Lower leg skin (tissue), 4 donors: ENCODE data around the gene HAVCR2. TPM values are rescaled to one million over a fixed set of nuclear protein-coding genes. Genes with fewer than 3 reads are reported as not detected.

Experiments used
- DNase-seq, 2 donors: peaks; one replicate each; pipeline ENCODE4 v3.0.0-alpha.2; 2019; ENCODE audit warnings: low spot score in 2 of 2
- H3K4me3 ChIP-seq: fragments of 200-600 bp; sonication (generic); 2 replicates; pipeline ENCODE4 v1.5.1; 2017; ENCODE audit warnings: mild to moderate bottlenecking, low read depth; ENCODE audit not compliant: poor library complexity, severe bottlenecking
- POLR2A ChIP-seq, 2 donors: fragments of 450-650 bp; IDR thresholded peaks; one replicate each; pipeline ENCODE4 v1.6.1; 2016 to 2017; ENCODE audit warnings: antibody characterized with exemption in 2 of 2, mild to moderate bottlenecking in 1 of 2, moderate library complexity in 1 of 2
- WGBS, 2 donors: methylation state at CpG; one replicate each; pipeline ENCODE4 v1.1.5; 2018; 5-methylcytosine and 5-hydroxymethylcytosine counted together
- intact Hi-C: fragments of 100-400 bp; cut with DNase I; formaldehyde crosslinking; loops from one replicate; pipeline ENCODE4 v1.15.0; 2023; ENCODE audit warnings: low total_unique reads
- total RNA-seq, 4 donors: library from RNA; depleted of rRNA; stranded (reverse); fragments of >200 nt; gene quantifications; one replicate each; pipeline ENCODE4 v1.1.0, GENCODE V29; 2016
- TF ChIP-seq, protein P1 (sequence below), 3 donors: fragments of 450-650 bp; IDR thresholded peaks; one replicate each; pipeline ENCODE4 v1.5.1; 2016; ENCODE audit warnings: antibody characterized with exemption in 3 of 3, mild to moderate bottlenecking in 3 of 3, moderate library complexity in 2 of 3

HAVCR2 gene
- 1 to 10 TPM; 4.4 to 8.1 (median 6.0) TPM for total RNA-seq

DNA sequence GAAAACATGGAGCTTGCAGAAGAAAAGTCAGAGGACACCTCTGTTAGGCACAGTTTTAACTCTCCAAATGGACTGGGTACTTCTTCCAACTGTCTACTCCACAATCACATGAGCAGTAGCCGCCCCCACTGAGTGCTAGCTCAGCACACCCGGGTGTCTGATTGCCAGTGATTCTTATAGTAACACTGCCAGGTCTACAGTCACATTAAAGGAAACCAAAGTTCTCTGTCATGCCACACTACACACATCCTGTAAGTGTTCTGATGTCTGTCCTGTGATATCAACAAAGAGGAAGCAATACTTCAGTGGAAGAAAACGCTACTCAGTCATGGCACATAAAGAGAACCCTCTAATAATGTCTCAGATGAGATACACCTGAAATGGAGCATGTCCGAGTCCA is at the start of gene HAVCR2:
TSS of gene HAVCR2 (minus strand) at position 69 of the 400 bp plus-strand sequence. CDS start at position 8, 61 bp downstream.
- intact Hi-C loops = no loop called here
- WGBS, 2 donors = 60 to 72% methylated on average over 4 of the region's 4 CpGs
- TF ChIP-seq, protein P1, sequence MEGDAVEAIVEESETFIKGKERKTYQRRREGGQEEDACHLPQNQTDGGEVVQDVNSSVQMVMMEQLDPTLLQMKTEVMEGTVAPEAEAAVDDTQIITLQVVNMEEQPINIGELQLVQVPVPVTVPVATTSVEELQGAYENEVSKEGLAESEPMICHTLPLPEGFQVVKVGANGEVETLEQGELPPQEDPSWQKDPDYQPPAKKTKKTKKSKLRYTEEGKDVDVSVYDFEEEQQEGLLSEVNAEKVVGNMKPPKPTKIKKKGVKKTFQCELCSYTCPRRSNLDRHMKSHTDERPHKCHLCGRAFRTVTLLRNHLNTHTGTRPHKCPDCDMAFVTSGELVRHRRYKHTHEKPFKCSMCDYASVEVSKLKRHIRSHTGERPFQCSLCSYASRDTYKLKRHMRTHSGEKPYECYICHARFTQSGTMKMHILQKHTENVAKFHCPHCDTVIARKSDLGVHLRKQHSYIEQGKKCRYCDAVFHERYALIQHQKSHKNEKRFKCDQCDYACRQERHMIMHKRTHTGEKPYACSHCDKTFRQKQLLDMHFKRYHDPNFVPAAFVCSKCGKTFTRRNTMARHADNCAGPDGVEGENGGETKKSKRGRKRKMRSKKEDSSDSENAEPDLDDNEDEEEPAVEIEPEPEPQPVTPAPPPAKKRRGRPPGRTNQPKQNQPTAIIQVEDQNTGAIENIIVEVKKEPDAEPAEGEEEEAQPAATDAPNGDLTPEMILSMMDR (IDR thresholded peaks at IDR 0.05) = no peak
- no peak for TF ChIP-seq POLR2A (IDR thresholded peaks at IDR 0.05)
- H3K4me3 ChIP-seq = no peak within 1 kb of the TSS
- peak; percentile 50 to 85 for DNase-seq

DNA sequence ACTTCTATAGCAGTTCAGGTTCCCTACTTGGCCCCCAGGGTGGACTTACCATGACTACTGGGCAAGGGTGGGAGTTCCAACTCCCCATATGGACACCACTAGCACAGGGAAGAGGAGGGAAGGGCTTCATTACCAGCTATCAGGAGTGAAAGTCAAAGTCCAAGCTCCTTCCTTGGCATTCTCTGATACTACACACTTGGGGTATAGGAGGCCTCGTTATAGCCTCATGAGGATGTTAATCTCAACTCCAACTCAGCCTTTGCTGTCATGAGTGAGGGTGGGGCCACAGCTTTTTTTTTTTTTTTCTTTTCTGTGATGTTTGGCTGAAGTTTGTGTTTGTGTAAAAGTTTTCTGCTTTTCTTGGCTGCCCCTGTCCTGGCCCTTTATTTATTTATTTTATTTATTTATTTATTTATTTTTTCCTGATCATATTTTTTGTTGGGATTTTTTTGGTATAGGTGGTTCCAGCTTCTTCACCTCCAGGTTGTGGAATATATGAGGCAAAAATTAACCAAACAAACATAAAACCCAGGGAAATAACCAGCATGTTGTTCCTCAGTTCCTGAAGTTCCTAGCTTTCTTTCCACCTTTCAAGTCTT is 48.5 kb upstream of the HAVCR2 start:
- WGBS, 2 donors = 95 to 96% methylated on average over 1 of the region's 1 CpG
- intact Hi-C loops = no loop called here
- TF ChIP-seq, protein P1 (IDR thresholded peaks at IDR 0.05) = no peak
- TF ChIP-seq POLR2A (IDR thresholded peaks at IDR 0.05) = no peak
- no peak overlapping the region for H3K4me3 ChIP-seq
- DNase-seq = no peak

DNA sequence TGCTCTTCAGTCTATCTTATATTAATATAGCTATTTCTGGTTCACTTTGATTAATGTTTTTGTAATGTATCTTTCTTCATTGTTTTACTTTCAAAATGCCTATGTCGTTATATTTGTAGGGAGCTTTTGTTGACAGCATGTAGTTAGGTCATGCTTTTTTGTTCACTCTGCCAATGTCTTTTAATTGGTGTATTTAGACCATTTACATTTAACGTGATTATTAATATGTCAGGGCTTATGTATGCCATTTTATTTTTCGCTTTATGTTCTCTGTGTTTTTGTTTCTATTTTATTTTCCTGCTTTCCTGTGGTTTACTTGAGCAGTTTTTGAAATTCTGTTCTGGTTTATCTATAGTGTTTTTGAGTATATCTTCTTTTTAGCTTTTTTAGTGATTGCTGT is 46.5 kb upstream of the HAVCR2 start:
- DNase-seq = no peak
- 84 to 88% methylated on average over 3 of the region's 3 CpGs for WGBS, 2 donors
- no peak overlapping the region for H3K4me3 ChIP-seq
- intact Hi-C loops = no loop called here
- TF ChIP-seq, protein P1 (IDR thresholded peaks at IDR 0.05) = no peak
- no peak for TF ChIP-seq POLR2A (IDR thresholded peaks at IDR 0.05)

DNA sequence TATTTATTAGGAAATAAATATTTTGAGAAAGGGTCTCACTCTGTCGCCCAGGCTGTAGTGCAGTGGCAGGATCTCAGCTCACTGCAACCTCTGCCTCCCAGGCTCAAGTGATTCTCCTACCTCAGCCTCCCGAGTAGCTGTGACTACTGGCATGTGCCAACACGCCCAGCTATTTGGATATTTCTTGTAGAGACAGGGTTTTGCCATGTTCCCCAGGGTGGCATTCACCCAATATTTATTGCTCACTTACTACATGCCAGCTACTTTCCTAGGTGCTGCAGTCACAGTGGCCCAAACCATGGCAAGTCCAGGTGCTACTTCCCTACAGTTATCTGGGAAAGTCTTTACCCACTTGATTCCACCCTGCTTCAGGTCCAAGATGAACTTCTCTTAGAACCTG is 42.2 kb upstream of the HAVCR2 start:
- 71 to 73% methylated on average over 3 of the region's 3 CpGs for WGBS, 2 donors
- TF ChIP-seq POLR2A (IDR thresholded peaks at IDR 0.05) = no peak
- TF ChIP-seq, protein P1 (IDR thresholded peaks at IDR 0.05) = no peak
- intact Hi-C loops = no loop called here
- DNase-seq = peak in 1 of 2 donors; percentile 62
- no peak overlapping the region for H3K4me3 ChIP-seq

DNA sequence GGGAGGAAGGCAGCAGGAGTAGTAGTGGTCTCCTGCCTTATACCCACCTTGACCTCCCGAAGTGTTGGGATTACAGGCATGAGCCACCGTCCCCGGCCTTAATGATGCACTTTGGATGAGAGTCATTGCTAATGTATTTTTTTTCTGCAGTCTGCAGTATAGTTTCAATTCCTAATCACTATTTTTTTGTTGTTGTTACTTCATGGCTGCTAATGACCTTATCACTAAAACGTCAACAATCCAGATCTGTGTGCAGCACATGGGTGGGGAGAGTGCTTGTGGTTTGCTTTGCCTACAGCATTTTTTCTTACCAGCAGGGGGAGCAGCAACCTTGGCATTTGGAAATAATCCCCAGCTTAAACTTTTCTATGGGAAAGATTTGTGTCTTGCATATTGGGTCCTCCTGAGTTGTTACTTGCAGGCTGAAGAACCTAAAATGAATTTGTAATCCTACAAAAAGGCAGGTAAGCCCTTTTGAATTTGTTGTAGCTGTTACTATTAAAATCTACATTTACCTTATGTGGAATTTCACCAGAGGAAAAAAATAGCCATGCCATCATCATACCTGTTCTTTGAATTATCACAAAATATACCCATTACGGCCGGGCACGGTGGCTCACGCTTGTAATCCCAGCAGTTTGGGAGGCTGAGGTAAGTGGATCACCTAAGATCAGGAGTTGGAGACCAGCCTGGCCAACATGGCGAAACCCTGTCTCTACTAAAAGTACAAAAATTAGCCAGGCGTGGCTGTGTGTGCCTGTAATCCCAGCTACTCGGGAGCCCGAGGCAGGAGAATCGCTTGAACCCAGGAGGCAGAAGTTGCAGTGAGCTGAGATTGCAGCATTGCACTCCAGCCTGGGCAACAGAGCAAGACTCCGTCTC is 40.1 kb upstream of the HAVCR2 start:
- DNase-seq = peak; percentile 55 to 89
- TF ChIP-seq, protein P1 (IDR thresholded peaks at IDR 0.05) = peak in 1 of 3 donors; percentile 37
- TF ChIP-seq POLR2A (IDR thresholded peaks at IDR 0.05) = no peak
- intact Hi-C loops = no loop called here
- H3K4me3 ChIP-seq = no peak overlapping the region
- 74 to 76% methylated on average over 14 of the region's 14 CpGs for WGBS, 2 donors
